H1 (cell line): ENCODE measurements around the gene GSG1L. TPM values are rescaled to one million over a fixed set of nuclear protein-coding genes. Genes with fewer than 3 reads are reported as not detected.

ENCODE experiments used
- CTCF ChIA-PET: fragments of 300-600 bp; sonication (Branson Sonifier 250); formaldehyde crosslinking; loops from one replicate; lab custom pipeline; 2021; ENCODE audit not compliant: partially characterized antibody; lab: Charles Lee
- POLR2A ChIA-PET: fragments of 300-600 bp; sonication (Branson Sonifier 250); formaldehyde crosslinking; loops from one replicate; lab custom pipeline; 2021; ENCODE audit warnings: inconsistent platforms; ENCODE audit not compliant: partially characterized antibody; lab: Charles Lee
- DNase-seq, 2 experiments: peaks; one replicate each; pipeline versions ENCODE4 v3.0.0 to v3.0.0-alpha.2; 2010 to 2022; ENCODE audit warnings: low spot score in 2 of 2, low read depth in 1 of 2, mixed read lengths in 1 of 2
- FAIRE-seq: peaks from 2 replicates; lab custom pipeline; 2011; peaks lifted over from hg19 to GRCh38; lab: Jason Lieb, UNC
- H2AFZ ChIP-seq: 2 replicates; pipeline ENCODE4 v1.8.1; 2012; ENCODE audit warnings: low read length, inconsistent platforms
- H2AK5ac ChIP-seq: 2 replicates; pipeline ENCODE4 v1.6.1; 2013; ENCODE audit warnings: low read depth, low read length
- H2BK120ac ChIP-seq: replicated peaks from 2 replicates; pipeline ENCODE3; 2013; ENCODE audit warnings: low read depth, low read length, inconsistent platforms
- H2BK12ac ChIP-seq: 2 replicates; pipeline ENCODE4 v1.6.1; 2013; ENCODE audit warnings: low read depth, low read length
- H2BK15ac ChIP-seq: 2 replicates; pipeline ENCODE4 v1.6.1; 2013; ENCODE audit warnings: low read length
- H2BK20ac ChIP-seq: 2 replicates; pipeline ENCODE4 v1.6.1; 2013; ENCODE audit warnings: low read length
- H2BK5ac ChIP-seq: 2 replicates; pipeline ENCODE4 v1.6.1; 2013; ENCODE audit warnings: low read depth, low read length
- H3K14ac ChIP-seq: 2 replicates; pipeline ENCODE4 v1.6.1; 2013; ENCODE audit warnings: inconsistent platforms; ENCODE audit not compliant: insufficient read length
- H3K18ac ChIP-seq: 2 replicates; pipeline ENCODE4 v1.6.1; 2013; ENCODE audit warnings: low read length; ENCODE audit errors: extremely low read depth
- H3K23ac ChIP-seq: 2 replicates; pipeline ENCODE4 v1.6.1; 2013; ENCODE audit warnings: inconsistent platforms; ENCODE audit not compliant: insufficient read length
- H3K23me2 ChIP-seq: 2 replicates; pipeline ENCODE4 v1.6.1; 2013; ENCODE audit warnings: low read depth, low read length
- H3K27ac ChIP-seq: 2 replicates; pipeline ENCODE4 v1.6.1; 2011; ENCODE audit warnings: low read depth, low read length, inconsistent platforms
- H3K27me3 ChIP-seq, 4 experiments: replicated peaks in 1 of 4; 1 replicate in 1 of 4; 2 replicates in 3 of 4; pipeline versions ENCODE4 v1.6.1 to v1.8.1; 2011 to 2013; ENCODE audit warnings: low read length in 3 of 4, mild to moderate bottlenecking in 3 of 4, inconsistent platforms in 2 of 4, mixed read lengths in 2 of 4, moderate library complexity in 1 of 4; ENCODE audit not compliant: control insufficient read depth in 3 of 4, insufficient read depth in 3 of 4; ENCODE audit errors: extremely low read depth in 1 of 4
- H3K36me3 ChIP-seq, 4 experiments: 2 replicates each; pipeline versions ENCODE4 v1.6.1 to v1.8.1; 2011 to 2013; ENCODE audit warnings: mild to moderate bottlenecking in 4 of 4, low read length in 3 of 4, moderate library complexity in 2 of 4, control low read depth in 1 of 4, inconsistent platforms in 1 of 4; ENCODE audit not compliant: insufficient read depth in 4 of 4, control insufficient read depth in 2 of 4
- H3K4ac ChIP-seq: replicated peaks from 2 replicates; pipeline ENCODE3; 2013; ENCODE audit warnings: low read length, low read depth, mixed read lengths, inconsistent platforms; ENCODE audit not compliant: insufficient read length
- H3K4me1 ChIP-seq, 4 experiments: replicated peaks in 1 of 4; 1 replicate in 1 of 4; 2 replicates in 3 of 4; pipeline versions ENCODE4 v1.6.1 to v1.8.1; 2011 to 2013; ENCODE audit warnings: low read length in 3 of 4, inconsistent platforms in 2 of 4, mixed read lengths in 1 of 4; ENCODE audit not compliant: insufficient read depth in 4 of 4, control insufficient read depth in 3 of 4
- H3K4me2 ChIP-seq, 2 experiments: 2 replicates each; pipeline versions ENCODE4 v1.6.1 to v1.8.1; 2011 to 2013; ENCODE audit warnings: low read depth in 2 of 2, low read length in 2 of 2, control low read depth in 1 of 2, inconsistent platforms in 1 of 2, mild to moderate bottlenecking in 1 of 2; ENCODE audit not compliant: insufficient read depth in 1 of 2
- H3K4me3 ChIP-seq, 4 experiments: fragments of 200-600, 300-600 bp in 1 of 4; sonication (generic), shearing (Covaris generic), sonication (Bioruptor Twin) in 1 of 4; 2 replicates each; pipeline versions ENCODE4 v1.5.1 to v1.8.1; 2011 to 2016; ENCODE audit warnings: low read length in 4 of 4, low read depth in 3 of 4, control low read depth in 2 of 4, inconsistent platforms in 2 of 4, mild to moderate bottlenecking in 2 of 4, mixed read lengths in 1 of 4, moderate library complexity in 1 of 4; ENCODE audit not compliant: insufficient read depth in 2 of 4; ENCODE audit errors: extremely low read depth in 1 of 4
- H3K56ac ChIP-seq: replicated peaks from 2 replicates; pipeline ENCODE3; 2013; ENCODE audit warnings: low read depth, mild to moderate bottlenecking, mixed read lengths, low read length, inconsistent platforms; ENCODE audit not compliant: insufficient read length
- H3K79me1 ChIP-seq: 2 replicates; pipeline ENCODE4 v1.6.1; 2013; ENCODE audit warnings: low read depth, low read length, control low read depth
- H3K79me2 ChIP-seq, 2 experiments: 2 replicates each; pipeline versions ENCODE4 v1.6.1 to v1.8.1; 2012 to 2013; ENCODE audit warnings: low read length in 2 of 2, mild to moderate bottlenecking in 2 of 2, inconsistent platforms in 1 of 2; ENCODE audit not compliant: insufficient read depth in 2 of 2, control insufficient read depth in 1 of 2
- H3K9ac ChIP-seq, 4 experiments: replicated peaks in 1 of 4; 1 replicate in 1 of 4; 2 replicates in 3 of 4; pipeline versions ENCODE4 v1.6.1 to v1.8.1; 2011 to 2013; ENCODE audit warnings: low read depth in 3 of 4, low read length in 3 of 4, control low read depth in 2 of 4, mild to moderate bottlenecking in 2 of 4, moderate library complexity in 2 of 4, inconsistent platforms in 1 of 4; ENCODE audit errors: extremely low read depth in 1 of 4
- H3K9me3 ChIP-seq, 2 experiments: 2 replicates each; pipeline versions ENCODE4 v1.6.1 to v1.8.1; 2012 to 2013; ENCODE audit warnings: mild to moderate bottlenecking in 2 of 2, moderate library complexity in 2 of 2, control low read depth in 1 of 2, inconsistent platforms in 1 of 2, low read depth in 1 of 2, low read length in 1 of 2, mixed read lengths in 1 of 2; ENCODE audit not compliant: insufficient read depth in 2 of 2
- H4K20me1 ChIP-seq, 2 experiments: replicated peaks in 1 of 2; 2 replicates each; pipeline versions ENCODE3 to v1.8.1; 2011 to 2013; ENCODE audit warnings: inconsistent platforms in 2 of 2, low read length in 2 of 2, mild to moderate bottlenecking in 1 of 2; ENCODE audit not compliant: insufficient read depth in 2 of 2, control insufficient read depth in 1 of 2
- H4K5ac ChIP-seq: 2 replicates; pipeline ENCODE4 v1.6.1; 2013; ENCODE audit warnings: low read length, low read depth, mixed read lengths, inconsistent platforms; ENCODE audit not compliant: insufficient read length
- H4K8ac ChIP-seq: 2 replicates; pipeline ENCODE4 v1.8.0; 2013; ENCODE audit warnings: mild to moderate bottlenecking, moderate library complexity, low read length, inconsistent platforms; ENCODE audit not compliant: insufficient read depth; ENCODE audit errors: extremely low read depth
- H4K91ac ChIP-seq: replicated peaks from 2 replicates; pipeline ENCODE3; 2013; ENCODE audit warnings: low read length, mixed read lengths, inconsistent platforms; ENCODE audit not compliant: insufficient read length
- NRF1 ChIP-seq: IDR thresholded peaks from 2 replicates; pipeline ENCODE4 v1.6.1; 2011; ENCODE audit warnings: mild to moderate bottlenecking, low read depth, low read length, improper control_type of control experiment
- POU5F1 ChIP-seq: IDR thresholded peaks from 2 replicates; pipeline ENCODE4 v1.6.1; 2011; ENCODE audit warnings: low read depth, mild to moderate bottlenecking, low read length, moderate library complexity
- RAD21 ChIP-seq, 2 experiments: IDR thresholded peaks in 1 of 2; conservative IDR thresholded peaks in 1 of 2; 2 replicates each; pipeline ENCODE4 v1.6.1; 2011; ENCODE audit warnings: low read depth in 2 of 2, low read length in 2 of 2, improper control_type of control experiment in 1 of 2, inconsistent platforms in 1 of 2, mild to moderate bottlenecking in 1 of 2, moderate library complexity in 1 of 2
- SP4 ChIP-seq: IDR thresholded peaks from 2 replicates; pipeline ENCODE4 v1.6.1; 2012; ENCODE audit warnings: low read length, inconsistent platforms
- TBP ChIP-seq: IDR thresholded peaks from 2 replicates; pipeline ENCODE4 v1.6.1; 2011; ENCODE audit warnings: low read depth, low read length, improper control_type of control experiment
- TEAD4 ChIP-seq: IDR thresholded peaks from 2 replicates; pipeline ENCODE4 v1.6.1; 2012; ENCODE audit warnings: low read depth, low read length, inconsistent platforms, mixed read lengths
- WGBS, 2 experiments: shearing (Covaris generic) in 1 of 2; methylation state at CpG; one replicate each; pipeline versions ENCODE4 v1.1.6 to v1.1.7; 2013 to 2015; ENCODE audit warnings: low lambda C conversion rate in 2 of 2, mixed read lengths in 2 of 2, inconsistent platforms in 1 of 2, low coverage in 1 of 2, missing lambda C conversion rate in 1 of 2; ENCODE audit not compliant: insufficient replicate concordance in 2 of 2, insufficient coverage in 1 of 2, insufficient read length in 1 of 2; ENCODE audit errors: extremely low coverage in 1 of 2, missing lambda C conversion rate in 1 of 2; 5-methylcytosine and 5-hydroxymethylcytosine counted together
- polyA plus RNA-seq, 7 experiments: library from polyadenylated mRNA; depleted of rRNA in 3 of 7; stranded (reverse) in 5 of 7; unstranded in 2 of 7; fragments of >200 nt in 5 of 7; fragments of 200-250 nt in 2 of 7; gene quantifications; 1 replicate in 5 of 7; 2 replicates in 1 of 7; 4 replicates in 1 of 7; pipeline versions ENCODE4 v1.2.1 to v1.2.3, GENCODE V29; 2011 to 2013; ENCODE audit warnings: missing spikeins in 2 of 7, mixed read lengths in 2 of 7
- total RNA-seq: library from RNA; stranded (reverse); fragmentation: NEBNext Ultra II Directional; extraction: Animal tissue kit (Norgen Biotek cat#: 25700); gene quantifications from 2 replicates; pipeline ENCODE4 v1.2.1, GENCODE V29; 2021

The GSG1L gene
- total and polyA plus RNA-seq, 2 of the 8 experiments (the other 6 are each of a cell fraction or from before 2014, with no cell fraction given) = 0.71 to 1.1 TPM

DNA sequence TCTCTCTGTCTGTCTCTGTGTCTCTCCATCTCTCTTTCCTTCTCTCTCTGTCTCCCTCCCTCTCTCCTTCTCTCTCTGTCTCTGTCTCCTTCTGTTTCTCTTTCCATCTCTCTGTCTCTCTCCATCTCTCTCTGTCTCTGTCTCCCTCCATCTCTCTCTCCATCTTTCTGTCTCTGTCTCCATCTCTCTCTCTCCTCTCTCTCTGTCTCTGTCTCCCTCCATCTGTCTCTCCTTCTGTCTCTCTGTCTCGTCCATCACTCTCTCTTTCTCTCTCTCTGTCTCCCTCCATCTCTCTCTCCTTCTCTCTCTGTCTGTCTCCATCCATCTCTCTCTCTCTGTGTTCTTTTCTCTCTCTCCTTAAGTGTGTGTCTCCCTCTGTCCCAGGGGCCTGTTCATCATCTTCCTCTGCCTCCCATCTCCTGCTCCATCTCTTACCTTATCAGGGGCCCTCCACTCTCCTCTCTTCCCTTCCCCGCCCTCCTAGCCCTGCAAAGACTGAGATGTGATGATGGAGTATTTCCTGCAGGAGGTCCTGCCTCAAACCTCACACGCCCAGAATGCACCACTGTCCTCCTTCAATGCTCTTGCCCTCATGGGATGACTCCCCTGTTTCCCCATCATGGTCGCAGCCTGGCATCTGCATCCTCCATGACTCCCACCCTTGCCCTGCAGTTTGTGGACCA, 193.3 kb downstream of the GSG1L start:
- FAIRE-seq = no peak
- Histone ChIP-seq H3K23ac (no peak overlapping the region), H3K18ac (no peak overlapping the region), H3K36me3 (no peaks in the 10 kb centered on the region), H3K4me3 (no peak overlapping the region), H3K9ac (no peak overlapping the region), H4K8ac (no peak overlapping the region), H4K91ac (no peak overlapping the region), H2BK120ac (no peak overlapping the region), H4K5ac (no peak overlapping the region), H3K23me2 (no peaks in the 10 kb centered on the region; the same call in 1 of the 2 replicates), H2BK12ac (no peak overlapping the region), H2AFZ (no peak overlapping the region), H3K56ac (no peak overlapping the region), H2AK5ac (no peak overlapping the region), H3K14ac (no peak overlapping the region), H3K4ac (no peak overlapping the region), H3K27ac (no peak overlapping the region), H3K27me3 (peaks cover 0 to 3% (median 1%) of the 10 kb centered on the region in 4 experiments; a peak in 3 of 7 replicates), H2BK5ac (no peak overlapping the region), H2BK20ac (no peak overlapping the region), H4K20me1 (no peaks in the 10 kb centered on the region), H3K4me1 (no peaks in the 10 kb centered on the region), H3K79me1 (no peaks in the 10 kb centered on the region), H3K4me2 (no peak overlapping the region), H2BK15ac (no peak overlapping the region), H3K9me3 (peaks cover 17 to 19% of the 10 kb centered on the region in 2 experiments), H3K79me2 (no peaks in the 10 kb centered on the region)
- TF ChIP-seq SP4 (no peak), NRF1 (no peak), TBP (no peak), TEAD4 (no peak), POU5F1 (no peak), RAD21 (IDR thresholded peaks at IDR 0.05 in 1 of 2, conservative IDR thresholded peaks at IDR 0.05 in 1 of 2; ENCODE audit: low read depth in 2 of 2, low read length in 2 of 2) (no peak)
- ChIA-PET CTCF (interaction anchor here (0.7 kb wide), 1 partner anchor 172 kb away, joined by 3 read pairs; no protein-coding TSS in a partner anchor), POLR2A (no interaction called here)
- WGBS, 2 experiments = 83% methylated on average over 4 of the region's 4 CpGs; no CpG with 5 or more reads in 1 of the 2 experiments
- no peak for DNase-seq
